Measurements from ENCODE around the gene DBP. TPM values are rescaled to one million over a fixed set of nuclear protein-coding genes. Genes with fewer than 3 reads are reported as not detected.

The DBP gene
- total and polyA plus RNA-seq, 8 donors = 6.4 to 11.1 (median 9.5) TPM

- TF ChIP-seq CTCF (IDR thresholded peaks at IDR 0.05) = peak; percentile 83 to 93
- peaks cover 0 to 14% of the 10 kb centered on the region in 2 donors for H3K4me1 ChIP-seq
- no peak overlapping the region for H3K4me3 ChIP-seq
- ATAC-seq (peak; percentile 91), DNase-seq (peak in 3 of 4 donors; percentile 71 to 84 (median 72))
- H3K27me3 ChIP-seq = no peaks in the 10 kb centered on the region
- intact Hi-C loops (cut with DNase I) = no loop called here
- no peak overlapping the region for H3K27ac ChIP-seq
- no peaks in the 10 kb centered on the region for H3K9me3 ChIP-seq
- no peaks in the 10 kb centered on the region for H3K36me3 ChIP-seq
These were observed 38.0 kb upstream of the DBP start for GRCh38 chr19:48674921-48675824.

- Histone ChIP-seq H3K27me3 (no peaks in the 10 kb centered on the region), H3K36me3 (no peaks in the 10 kb centered on the region), H3K27ac (no peak overlapping the region), H3K4me3 (no peak overlapping the region), H3K4me1 (peaks cover 0 to 14% of the 10 kb centered on the region in 2 donors), H3K9me3 (no peaks in the 10 kb centered on the region)
- DNase-seq (no peak), ATAC-seq (no peak)
- no peak for TF ChIP-seq CTCF (IDR thresholded peaks at IDR 0.05)
- intact Hi-C loops (cut with DNase I) = no loop called here
These were observed 37.1 kb upstream of the DBP start for GRCh38 chr19:48674216-48674809.

- Histone ChIP-seq H3K27me3 (no peaks in the 10 kb centered on the region), H3K36me3 (no peaks in the 10 kb centered on the region), H3K4me3 (no peak overlapping the region), H3K9me3 (no peaks in the 10 kb centered on the region), H3K4me1 (peaks cover 0 to 14% of the 10 kb centered on the region in 2 donors), H3K27ac (no peak overlapping the region)
- intact Hi-C loops (cut with DNase I) = no loop called here
- DNase-seq (no peak), ATAC-seq (no peak)
- no peak for TF ChIP-seq CTCF (IDR thresholded peaks at IDR 0.05)
These were observed 36.4 kb upstream of the DBP start for GRCh38 chr19:48673436-48674100.

- Histone ChIP-seq H3K9me3 (no peaks in the 10 kb centered on the region), H3K36me3 (no peaks in the 10 kb centered on the region), H3K4me3 (no peak within 1 kb of the TSS), H3K4me1 (peaks cover 0 to 14% of the 10 kb centered on the region in 2 donors), H3K27ac (no peak within 1 kb of the TSS), H3K27me3 (no peaks in the 10 kb centered on the region)
- no peak for TF ChIP-seq CTCF (IDR thresholded peaks at IDR 0.05)
- ATAC-seq (no peak), DNase-seq (no peak)
- intact Hi-C loops (cut with DNase I) = no loop called here
These were observed 35.8 kb upstream of the DBP start, which contains the start of gene NTN5 for GRCh38 chr19:48672994-48673393. Gene NTN5 (minus strand): TSS chr19:48673017. CDS start chr19:48670986, 2,031 bp downstream.
